Heart left ventricle (tissue), 13 donors: ENCODE data around the gene APH1B.

Experiments
- POLR2A ChIP-seq, 2 donors: fragments of 450-650 bp; IDR thresholded peaks; one replicate each; pipeline ENCODE4 v1.6.1; 2017; ENCODE audit warnings: antibody characterized with exemption in 2 of 2, mild to moderate bottlenecking in 2 of 2, moderate library complexity in 2 of 2
- TF ChIP-seq, protein P1 (sequence below), 12 donors: fragments of 200-600 bp; sonication (generic) in 4 of 12; IDR thresholded peaks; one replicate each; pipeline versions ENCODE4 v1.5.0 to v1.8.0; 2018 to 2022; ENCODE audit warnings: antibody characterized with exemption in 12 of 12, mild to moderate bottlenecking in 5 of 12
- donor health status: ischemic (EF 13 %, LVEDD 7.1; RV severe dilation, severe dysfunction).
- donor health status: DM: no; HTN: yes; CAD: no.
- donor health status: DM: no; HTN: no; CAD: no.
- donor health status: ischemic (EF 25% LVEDD 6.9; RV normal size, moderate dysfunction).
- donor health status: ischemic (EF 25% LVEDD 5.7; RV mildly dilated, moderate dysfunction).
- donor health status: ischemic (EF 35%, LVEDD 5.7; RV mildly dilated, moderate dysfunction).
- donor health status: nonischemic (EF 11% LVEDD 7.7; RV severe dilation, severe dysfunction).
- donor health status: DM: yes; HTN: yes; CAD: no.
- donor health status: PGD.
- donor health status: ischemic (EF 29% LVEDD 5.4; RV normal size, mild dysfunction).
- donor health status: nonischemic (EF 23%, LVEDD 6.1; RV moderate dilation, normal function).

DNA sequence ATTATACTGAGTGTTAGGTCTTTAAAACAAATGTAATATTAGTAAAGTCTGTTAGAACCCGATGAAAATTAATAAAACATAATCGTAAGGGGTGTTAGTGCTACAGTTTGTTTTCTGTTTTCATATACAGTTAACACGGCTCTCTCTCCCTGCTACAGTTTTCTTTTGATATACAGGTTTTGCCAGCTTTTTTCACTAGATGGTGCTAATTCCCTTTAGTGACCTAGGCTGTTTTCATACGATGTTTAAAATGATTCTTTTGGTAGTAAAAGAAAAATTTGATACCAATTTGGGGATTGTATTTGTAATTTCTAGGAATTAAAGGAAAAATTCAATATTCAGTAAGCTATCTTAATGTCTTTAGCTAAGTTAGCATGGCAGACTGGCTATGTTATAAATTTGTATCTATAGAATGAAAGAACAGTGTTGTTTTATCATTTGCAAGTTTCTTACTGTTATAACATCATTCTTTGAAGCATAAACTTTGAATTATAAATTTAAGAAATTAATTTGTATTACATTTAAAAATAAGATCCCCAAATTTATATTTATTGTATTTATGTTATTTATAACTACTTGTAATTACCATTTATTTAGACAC is 11.5 kb downstream of the APH1B start:
- TF ChIP-seq, protein P1, sequence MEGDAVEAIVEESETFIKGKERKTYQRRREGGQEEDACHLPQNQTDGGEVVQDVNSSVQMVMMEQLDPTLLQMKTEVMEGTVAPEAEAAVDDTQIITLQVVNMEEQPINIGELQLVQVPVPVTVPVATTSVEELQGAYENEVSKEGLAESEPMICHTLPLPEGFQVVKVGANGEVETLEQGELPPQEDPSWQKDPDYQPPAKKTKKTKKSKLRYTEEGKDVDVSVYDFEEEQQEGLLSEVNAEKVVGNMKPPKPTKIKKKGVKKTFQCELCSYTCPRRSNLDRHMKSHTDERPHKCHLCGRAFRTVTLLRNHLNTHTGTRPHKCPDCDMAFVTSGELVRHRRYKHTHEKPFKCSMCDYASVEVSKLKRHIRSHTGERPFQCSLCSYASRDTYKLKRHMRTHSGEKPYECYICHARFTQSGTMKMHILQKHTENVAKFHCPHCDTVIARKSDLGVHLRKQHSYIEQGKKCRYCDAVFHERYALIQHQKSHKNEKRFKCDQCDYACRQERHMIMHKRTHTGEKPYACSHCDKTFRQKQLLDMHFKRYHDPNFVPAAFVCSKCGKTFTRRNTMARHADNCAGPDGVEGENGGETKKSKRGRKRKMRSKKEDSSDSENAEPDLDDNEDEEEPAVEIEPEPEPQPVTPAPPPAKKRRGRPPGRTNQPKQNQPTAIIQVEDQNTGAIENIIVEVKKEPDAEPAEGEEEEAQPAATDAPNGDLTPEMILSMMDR (IDR thresholded peaks at IDR 0.05), result peak; percentile 47 to 81 (median 72)
- TF ChIP-seq POLR2A (IDR thresholded peaks at IDR 0.05), result no peak
